Measurements from ENCODE around the gene MEGF6.

The MEGF6 gene

DNA sequence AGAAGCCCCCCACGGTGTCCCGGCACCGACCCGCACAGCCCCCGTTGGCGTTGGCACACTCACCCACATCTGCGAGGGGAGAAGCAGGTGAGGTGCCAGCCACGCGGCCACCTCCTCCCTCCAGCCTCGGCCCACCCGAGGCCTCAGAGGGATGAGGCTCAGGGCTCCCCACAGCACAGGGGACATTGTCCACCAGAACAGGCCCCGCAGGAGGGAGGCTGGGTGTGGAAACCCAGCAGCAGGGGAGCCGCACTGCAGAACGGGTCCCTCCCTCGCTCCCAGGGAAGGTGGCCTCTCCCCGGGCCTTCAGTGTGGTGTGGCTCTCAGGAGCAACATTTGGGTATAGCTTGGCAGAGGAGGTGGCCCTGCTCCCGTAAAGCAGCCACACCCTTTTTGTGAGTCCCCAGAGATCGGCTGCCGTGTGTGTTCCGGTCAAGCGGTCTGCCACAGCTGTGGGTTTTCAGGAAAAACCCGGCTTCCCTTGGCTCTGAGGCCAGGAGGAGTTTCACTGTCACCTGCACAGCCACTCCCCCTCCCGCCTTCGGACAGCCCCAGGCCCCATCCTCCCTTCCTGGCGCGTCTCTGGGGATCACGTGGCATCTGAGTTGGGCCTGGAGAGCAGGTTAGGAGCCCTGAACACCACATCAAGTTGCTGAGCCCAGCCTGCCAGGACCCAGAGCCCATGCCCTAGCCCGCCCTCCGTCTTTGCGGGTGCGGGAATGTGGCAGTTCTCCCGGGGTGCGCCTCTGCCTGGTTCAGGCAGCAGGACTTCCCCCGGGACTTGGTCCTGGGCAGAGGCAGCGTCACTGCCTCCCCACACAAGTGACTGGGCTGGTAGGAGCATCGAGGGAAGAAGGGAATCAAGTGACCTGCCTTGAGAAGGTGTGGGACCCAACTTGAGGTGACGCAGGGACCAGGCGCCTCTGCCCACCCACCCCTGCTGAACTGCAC, 64.0 kb downstream of the MEGF6 start:
- peak overlapping the region; percentile 66 for H3K27ac ChIP-seq
- TF ChIP-seq, protein P1, sequence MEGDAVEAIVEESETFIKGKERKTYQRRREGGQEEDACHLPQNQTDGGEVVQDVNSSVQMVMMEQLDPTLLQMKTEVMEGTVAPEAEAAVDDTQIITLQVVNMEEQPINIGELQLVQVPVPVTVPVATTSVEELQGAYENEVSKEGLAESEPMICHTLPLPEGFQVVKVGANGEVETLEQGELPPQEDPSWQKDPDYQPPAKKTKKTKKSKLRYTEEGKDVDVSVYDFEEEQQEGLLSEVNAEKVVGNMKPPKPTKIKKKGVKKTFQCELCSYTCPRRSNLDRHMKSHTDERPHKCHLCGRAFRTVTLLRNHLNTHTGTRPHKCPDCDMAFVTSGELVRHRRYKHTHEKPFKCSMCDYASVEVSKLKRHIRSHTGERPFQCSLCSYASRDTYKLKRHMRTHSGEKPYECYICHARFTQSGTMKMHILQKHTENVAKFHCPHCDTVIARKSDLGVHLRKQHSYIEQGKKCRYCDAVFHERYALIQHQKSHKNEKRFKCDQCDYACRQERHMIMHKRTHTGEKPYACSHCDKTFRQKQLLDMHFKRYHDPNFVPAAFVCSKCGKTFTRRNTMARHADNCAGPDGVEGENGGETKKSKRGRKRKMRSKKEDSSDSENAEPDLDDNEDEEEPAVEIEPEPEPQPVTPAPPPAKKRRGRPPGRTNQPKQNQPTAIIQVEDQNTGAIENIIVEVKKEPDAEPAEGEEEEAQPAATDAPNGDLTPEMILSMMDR (conservative IDR thresholded peaks at IDR 0.05) = no peak
- TF ChIP-seq ZFX (IDR thresholded peaks at IDR 0.05) = no peak

DNA sequence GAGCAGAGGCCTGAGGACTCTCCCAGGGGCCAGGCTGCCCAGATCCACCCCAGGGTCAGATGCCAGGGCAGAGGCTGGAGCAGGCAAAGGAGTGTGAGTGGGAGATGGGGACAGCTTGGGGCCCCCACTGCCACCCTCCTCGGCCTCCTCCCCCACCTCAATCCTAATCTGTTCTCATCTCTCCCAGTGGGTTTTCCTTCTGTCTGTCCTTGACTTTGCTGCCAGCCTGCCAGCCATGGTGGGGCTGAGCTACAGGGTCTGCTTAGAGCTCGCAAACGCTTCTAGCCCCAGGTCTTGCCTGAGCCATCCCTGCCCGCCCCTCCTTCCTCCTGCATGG, 65.3 kb downstream of the MEGF6 start:
- no peak for TF ChIP-seq ZFX (IDR thresholded peaks at IDR 0.05)
- TF ChIP-seq, protein P1 (conservative IDR thresholded peaks at IDR 0.05) = no peak
- H3K27ac ChIP-seq = no peak overlapping the region

GRCh38 chr1:3545363-3546047, 65.8 kb downstream of the MEGF6 start:
- no peak overlapping the region for H3K27ac ChIP-seq

GRCh38 chr1:3544040-3544977, 67.0 kb downstream of the MEGF6 start:
- TF ChIP-seq, protein P1 (conservative IDR thresholded peaks at IDR 0.05) = no peak
- TF ChIP-seq ZFX (IDR thresholded peaks at IDR 0.05) = no peak
- H3K27ac ChIP-seq = no peak overlapping the region

More at GRCh38 chr1:3545363-3546047, 65.8 kb downstream of the MEGF6 start:
- no peak for TF ChIP-seq ZFX (IDR thresholded peaks at IDR 0.05)
- TF ChIP-seq, protein P1 (conservative IDR thresholded peaks at IDR 0.05) = no peak

- no peak overlapping the region; the same call in 1 of the 2 replicates for H3K27ac ChIP-seq
- TF ChIP-seq ZFX (IDR thresholded peaks at IDR 0.05) = no peak
- TF ChIP-seq, protein P1 (conservative IDR thresholded peaks at IDR 0.05) = no peak
These were observed 68.0 kb downstream of the MEGF6 start for GRCh38 chr1:3543076-3544039.

DNA sequence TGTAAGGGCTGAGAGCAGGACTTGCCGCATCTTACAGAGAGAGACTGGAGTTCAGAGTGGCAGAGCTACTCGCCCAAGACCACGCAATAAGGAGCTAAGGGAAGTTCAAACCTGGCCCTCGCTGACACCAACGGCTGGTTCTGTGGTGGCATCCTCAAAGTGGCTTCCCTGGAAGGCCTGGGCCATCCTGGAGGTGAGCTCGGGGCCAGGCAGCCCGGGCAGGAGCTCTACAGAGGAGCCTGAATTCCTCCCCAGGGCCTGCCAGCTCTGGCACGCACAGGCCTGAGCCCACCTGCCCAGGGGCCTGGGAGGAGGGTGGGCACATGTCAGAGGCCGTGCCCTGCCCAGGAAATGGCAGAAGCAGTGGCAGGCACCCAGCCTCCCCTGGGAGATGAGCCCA, 68.6 kb downstream of the MEGF6 start:
- no peak overlapping the region; the same call in 1 of the 2 replicates for H3K27ac ChIP-seq
- TF ChIP-seq ZFX (IDR thresholded peaks at IDR 0.05) = no peak
- TF ChIP-seq, protein P1 (conservative IDR thresholded peaks at IDR 0.05) = no peak
